GM18505 (cell line): ENCODE results near the gene SLC44A3.

Source experiments
- ATAC-seq: cut with Tn5 transposase; IDR thresholded peaks from one replicate; pipeline ENCODE4 v1.9.1; 2021; ENCODE audit not compliant: unreplicated experiment
- POLR2A ChIP-seq: IDR thresholded peaks from 4 replicates; pipeline ENCODE4 v1.6.1; 2011; ENCODE audit warnings: borderline replicate concordance; ENCODE audit not compliant: insufficient read depth, insufficient read length; ENCODE audit errors: extremely low read depth

The SLC44A3 gene

DNA sequence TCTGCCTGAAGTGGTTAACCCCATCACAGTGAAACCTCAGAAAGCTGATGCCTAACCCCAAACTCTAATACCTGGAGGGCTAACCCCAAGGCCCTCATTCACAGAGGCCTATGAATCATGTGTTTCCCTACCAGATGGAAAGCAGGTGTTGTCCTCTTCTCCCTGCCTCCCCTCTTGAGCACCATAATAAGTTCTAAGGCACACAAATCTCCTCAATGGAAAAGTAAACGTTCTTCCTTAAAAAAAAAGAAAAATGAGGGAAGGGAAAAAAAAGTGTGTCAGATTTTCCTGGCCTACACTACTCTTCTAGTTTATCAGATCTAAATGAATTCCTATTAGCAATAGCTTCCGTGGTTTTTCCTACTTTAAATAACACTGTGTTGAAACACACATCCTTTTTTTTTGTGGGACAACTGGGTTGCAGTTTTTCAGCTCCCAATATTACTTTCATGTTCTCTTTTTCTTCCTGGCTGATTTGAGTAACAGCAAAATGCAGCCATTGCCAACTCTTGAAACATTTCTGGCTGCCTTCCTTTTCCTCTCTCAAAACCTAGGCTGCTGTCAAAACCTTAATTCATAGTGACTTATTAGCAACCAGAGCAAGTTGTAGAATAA is 43.2 kb downstream of the SLC44A3 start:
- no peak for TF ChIP-seq POLR2A
- ATAC-seq, result no peak

DNA sequence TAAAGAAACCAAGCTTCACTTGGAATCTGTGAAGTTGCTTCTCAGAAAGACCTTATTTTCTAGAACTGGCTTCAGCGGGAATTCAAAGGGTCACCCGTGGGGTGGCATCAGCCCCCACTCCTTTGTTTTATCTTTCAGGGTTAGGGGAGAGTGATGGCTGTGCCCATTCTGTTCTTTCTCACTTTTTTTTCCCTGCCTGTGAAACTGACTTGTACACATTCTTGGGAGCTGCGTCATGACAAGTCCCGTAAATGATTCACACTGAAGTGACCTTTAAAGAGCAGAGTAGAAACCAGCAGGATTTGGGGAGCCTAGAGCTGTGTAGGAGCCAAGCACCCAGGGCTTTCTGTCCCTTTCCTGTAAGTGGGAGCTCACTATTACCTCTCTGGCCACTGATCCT is 43.8 kb downstream of the SLC44A3 start:
- no peak for TF ChIP-seq POLR2A
- no peak for ATAC-seq

DNA sequence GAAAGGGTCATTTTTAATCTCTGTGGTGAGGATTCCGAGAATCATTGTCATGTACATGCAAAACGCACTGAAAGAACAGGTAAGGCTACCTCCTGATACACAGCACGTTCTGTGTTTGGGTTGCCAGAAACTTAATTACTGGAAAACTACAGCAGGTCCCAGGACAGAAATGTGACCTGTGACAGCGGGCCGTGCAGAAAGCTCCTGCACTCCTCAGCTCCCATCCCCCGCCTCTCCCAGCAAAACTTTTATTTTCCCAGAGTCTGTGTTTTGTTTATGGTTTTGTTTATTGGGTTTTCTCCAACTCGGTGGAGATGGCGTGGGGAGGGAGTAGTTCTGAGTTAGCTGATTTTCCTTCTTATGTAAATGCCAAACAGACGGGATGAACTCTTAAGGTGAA is 44.7 kb downstream of the SLC44A3 start:
- TF ChIP-seq POLR2A, result no peak

DNA sequence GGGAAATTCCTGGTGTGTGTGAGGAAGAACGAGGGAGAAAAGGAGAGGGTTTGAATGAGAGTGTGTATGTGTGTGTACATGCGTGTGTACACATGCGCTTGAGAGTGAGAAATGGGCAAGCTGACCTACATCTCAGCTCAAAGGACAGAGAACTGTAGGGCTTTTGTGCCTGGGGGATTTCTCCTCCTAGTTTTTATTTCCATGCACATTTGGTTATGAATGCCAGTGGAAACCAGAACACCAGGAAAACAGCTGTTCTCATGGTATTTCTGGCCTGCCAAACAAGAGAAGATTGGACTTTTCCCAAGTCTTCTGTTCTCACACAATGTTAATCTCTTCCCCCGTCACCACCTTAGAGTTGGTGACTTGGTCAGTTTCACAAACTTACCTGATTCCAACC is 45.2 kb downstream of the SLC44A3 start:
- no peak for ATAC-seq
- TF ChIP-seq POLR2A, result no peak

More for the DNA sequence above, 44.7 kb downstream of the SLC44A3 start:
- no peak for ATAC-seq

DNA sequence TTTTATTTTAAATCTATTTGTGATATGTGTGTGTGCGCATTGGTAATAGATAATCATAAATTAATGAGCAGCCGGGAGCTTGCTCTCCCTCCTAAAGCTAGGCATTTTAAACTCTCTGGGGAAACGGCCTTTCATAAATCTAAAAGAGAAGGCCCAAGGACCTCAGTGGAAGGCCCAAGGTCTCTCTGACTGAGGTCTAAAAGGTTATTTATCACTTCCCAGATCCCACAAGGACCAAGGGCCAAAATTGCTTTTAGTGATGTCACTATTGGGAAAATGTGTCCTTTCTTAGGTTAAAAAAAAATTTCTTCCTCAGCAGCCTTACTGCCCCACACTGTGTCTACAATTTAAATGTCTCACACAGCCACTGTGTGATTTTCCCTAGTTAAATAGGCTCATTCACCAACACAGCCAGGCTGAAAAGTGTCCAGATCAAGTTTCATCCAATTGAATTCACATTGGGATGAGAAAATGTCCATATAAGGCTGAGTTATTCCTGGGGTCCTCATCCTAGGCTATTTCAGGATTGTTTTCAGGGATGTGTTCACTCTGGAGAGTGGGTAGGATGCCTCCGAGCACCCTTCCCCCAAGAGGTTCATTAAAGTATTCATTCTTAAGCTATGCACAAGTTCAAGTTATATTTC is 46.1 kb downstream of the SLC44A3 start:
- TF ChIP-seq POLR2A, result no peak
- no peak for ATAC-seq

DNA sequence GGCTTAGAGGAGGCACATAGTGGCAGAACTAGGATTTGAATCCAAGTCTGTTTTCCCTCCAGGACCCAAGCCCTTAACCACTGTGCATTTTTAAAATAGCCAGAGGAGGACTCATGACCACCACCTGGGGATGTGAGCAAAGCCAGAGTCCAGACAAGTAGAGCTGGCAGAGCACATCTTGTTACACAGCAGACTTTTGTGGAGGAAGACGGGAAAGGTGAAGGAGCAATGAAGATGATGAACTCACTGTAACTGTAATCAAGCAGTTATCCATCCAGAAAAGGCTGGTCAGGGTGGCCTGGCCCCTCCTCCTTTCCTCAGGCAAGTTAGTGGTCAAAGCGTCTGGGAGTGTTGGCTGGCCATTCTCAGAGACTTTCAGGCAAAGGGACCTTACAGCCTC is 50.9 kb downstream of the SLC44A3 start:
- ATAC-seq, result no peak
- no peak for TF ChIP-seq POLR2A

DNA sequence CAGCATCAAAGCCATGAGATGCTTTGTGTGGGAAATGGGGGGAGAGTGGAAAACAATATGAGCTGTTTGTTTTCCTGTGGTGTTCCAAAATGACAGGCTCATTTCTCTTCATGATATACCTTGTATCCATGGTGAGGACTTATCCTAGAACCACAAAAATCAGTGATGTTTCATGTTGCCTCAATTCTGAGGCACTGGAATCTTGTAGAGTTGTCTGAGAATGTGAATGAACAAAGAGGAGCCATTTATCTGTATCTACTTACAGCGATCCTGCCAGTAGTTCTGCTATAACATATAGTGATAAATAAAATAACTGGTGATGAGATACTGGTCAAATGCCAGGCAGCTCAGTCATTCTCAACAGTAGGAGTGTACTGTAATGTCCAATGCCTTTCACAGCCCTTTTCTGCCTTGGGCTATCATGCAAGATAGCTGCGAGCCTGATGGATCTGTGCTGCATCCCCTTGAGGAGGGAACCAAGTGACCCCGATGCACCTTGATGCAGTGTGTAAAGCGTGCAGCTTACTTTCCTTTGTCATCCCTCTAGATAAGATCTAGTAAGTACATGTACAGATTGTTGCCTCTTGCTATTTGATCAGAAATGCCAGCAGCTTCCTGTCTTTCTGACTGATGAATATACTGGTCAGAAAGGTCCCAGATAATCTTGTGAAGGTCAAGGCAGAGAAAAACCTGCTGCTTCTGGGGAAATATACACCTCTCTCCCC is 52.8 kb downstream of the SLC44A3 start:
- TF ChIP-seq POLR2A, result no peak
- no peak for ATAC-seq

DNA sequence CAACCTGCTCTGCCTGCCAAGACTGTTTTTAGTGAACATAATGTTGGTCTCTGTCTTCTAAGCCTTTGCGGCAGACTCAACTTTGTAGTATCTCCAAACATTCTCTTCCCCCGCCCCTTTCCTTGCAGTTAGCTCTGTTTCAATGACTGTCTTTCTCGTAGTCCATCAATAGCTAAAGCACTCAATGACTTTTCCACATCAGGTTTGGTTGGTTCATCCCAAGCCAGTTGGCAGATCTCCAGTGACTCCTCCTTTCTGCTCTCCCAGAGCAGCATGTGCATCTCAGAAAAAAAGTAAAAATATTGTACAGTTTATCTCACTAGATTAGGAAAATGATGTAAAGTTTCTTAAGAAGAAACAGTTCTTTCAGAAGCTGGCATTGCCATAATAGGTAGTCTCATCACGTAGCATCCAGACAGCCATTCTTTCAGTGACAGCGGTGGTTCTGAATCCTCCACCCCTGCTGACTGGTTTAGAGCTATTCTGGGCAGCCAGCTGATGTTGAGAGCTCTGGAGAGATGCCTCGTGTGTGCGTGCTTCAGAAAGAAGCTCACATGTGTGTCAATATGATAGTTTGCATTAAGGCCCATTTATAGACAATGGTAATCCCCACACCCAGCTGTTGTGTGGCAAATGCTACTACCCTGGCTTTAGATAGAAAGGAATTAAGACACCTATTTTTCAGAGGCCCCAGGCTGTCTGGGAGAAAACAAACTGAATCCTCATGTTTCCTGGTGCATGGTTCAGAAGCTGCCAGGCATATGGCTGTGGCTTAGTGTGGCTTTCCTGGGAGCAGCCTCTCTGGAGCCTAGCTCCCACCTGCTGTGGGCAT is 53.6 kb downstream of the SLC44A3 start:
- peak; percentile 66 for ATAC-seq
- TF ChIP-seq POLR2A, result no peak

DNA sequence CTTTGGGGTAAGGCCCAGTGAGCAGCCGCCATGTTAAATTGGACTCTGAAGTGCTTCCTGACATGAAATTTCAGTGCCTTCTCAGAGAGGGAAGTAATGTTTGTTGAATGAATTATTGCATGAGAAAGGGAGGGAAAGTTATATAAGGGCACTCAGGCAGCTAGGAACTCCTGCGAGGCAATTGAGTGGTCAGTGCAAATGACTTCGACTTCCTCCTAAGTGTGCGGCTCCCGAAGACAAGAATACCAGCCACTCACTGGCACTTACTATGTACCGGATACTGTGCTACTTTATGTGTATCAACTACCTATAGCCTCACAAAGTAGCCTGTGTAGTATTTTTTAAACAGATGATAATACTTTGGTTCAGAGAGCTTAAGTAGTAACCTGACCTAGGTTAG is 54.3 kb downstream of the SLC44A3 start:
- no peak for ATAC-seq
- TF ChIP-seq POLR2A, result no peak

DNA sequence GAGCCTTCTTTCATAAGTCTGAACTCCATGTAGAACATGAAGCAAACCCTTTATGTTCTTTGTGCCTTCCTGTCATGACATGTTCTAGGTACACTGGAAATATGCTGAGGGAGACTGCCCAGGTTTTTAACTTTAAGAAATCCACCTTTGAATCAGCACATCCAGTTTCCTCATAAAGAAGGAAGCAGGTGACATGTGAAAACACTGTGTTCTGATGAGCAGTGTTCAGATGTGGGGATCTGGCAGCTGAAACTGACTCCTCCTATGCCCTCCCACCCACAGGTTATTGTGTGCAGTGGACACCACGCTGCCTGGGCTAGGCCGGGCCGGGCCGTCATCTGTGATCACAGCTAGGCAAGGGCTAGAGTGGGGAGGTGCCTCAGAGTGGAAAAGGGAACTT is 55.6 kb downstream of the SLC44A3 start:
- no peak for ATAC-seq
- no peak for TF ChIP-seq POLR2A

DNA sequence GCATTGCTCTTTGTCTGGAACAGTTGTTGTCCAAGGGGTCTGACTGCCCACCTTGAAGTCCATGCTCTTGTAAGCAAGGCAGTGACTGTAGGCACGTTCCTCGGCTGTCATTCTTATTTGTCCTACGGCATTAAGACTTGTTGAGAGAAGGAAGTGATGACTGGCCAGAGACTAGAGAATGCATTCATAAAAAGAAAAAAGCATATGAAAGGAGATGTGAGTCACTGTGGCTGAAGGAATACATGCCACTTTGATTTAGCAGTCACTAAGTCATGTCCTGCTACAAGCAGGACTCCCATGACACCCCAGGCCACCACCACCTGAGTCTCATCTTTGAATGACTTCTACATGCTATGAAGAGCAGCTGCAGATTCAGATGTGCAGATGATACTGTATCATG is 56.2 kb downstream of the SLC44A3 start:
- ATAC-seq, result no peak
- TF ChIP-seq POLR2A, result no peak

DNA sequence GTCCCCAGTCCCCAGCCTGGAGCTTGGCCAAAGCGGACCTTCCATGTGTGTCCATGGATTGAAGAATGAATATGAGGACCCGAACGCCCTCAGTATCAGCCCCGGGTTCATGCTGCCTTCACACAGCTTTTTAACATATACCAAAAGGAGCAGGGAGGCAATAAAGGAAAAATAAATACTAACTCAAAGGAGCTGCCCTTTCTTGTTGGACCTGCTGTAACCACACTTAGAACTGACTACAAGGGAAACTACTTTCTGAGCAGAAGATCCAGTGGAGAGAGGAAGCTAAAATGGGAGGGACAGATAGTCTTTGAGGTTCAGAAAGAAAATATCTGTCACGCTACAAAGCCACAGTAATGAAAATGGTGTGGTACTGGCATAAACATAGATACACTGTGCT is 58.2 kb downstream of the SLC44A3 start:
- TF ChIP-seq POLR2A, result no peak

DNA sequence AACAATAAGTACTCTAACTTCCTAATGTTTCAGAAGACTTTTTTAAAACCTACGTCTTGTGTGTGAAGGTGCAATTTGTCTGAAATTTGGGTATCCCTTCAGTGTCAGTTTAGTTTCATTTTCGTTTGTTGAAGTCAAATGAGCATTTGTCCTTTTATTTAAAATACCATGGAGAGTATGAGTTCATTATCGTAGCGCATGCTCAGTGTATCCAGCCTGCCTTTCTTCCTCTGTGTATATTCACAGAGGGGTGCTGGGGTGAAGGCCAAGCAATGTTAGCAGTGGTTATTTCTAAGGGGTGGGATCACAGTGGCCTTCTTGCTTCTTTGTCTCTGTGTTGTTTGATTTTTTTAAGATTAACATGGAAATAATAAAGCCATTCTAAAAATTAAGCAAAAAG is 63.5 kb downstream of the SLC44A3 start:
- ATAC-seq, result no peak
- no peak for TF ChIP-seq POLR2A

More for the DNA sequence above, 58.2 kb downstream of the SLC44A3 start:
- ATAC-seq, result no peak
